ENCODE results near the gene IFNA14.
"Not testable (repeated sequence)": the region's sequence is repeated elsewhere in the genome, so short reads cannot be mapped to it uniquely, and the experiment has no call there.

Gene IFNA14

DNA sequence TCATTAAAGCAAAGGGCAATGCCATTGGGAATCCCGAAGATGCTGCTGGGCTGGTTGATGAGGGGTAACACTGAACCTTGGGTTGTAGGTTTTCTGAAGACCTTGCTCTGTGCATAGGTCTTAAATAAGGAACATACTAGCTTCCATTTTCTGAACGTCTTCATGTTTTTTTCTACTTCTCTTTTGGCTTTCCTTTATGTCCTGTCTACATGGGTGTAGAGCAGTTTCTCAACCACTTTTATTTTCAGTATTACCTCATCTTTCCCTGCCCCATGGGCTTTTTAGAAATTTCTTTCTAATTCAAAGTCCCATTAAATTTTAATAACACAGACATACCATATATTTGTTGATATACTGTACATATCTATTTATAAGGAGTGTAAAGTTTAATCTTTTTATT is at the start of gene IFNA14:
Gene IFNA14 (minus strand): TSS at position 95 of the 400 bp plus-strand sequence. CDS start 70 bp downstream, at position 25.
- DNase-seq (ENCODE audit: low read depth), result no peak

DNA sequence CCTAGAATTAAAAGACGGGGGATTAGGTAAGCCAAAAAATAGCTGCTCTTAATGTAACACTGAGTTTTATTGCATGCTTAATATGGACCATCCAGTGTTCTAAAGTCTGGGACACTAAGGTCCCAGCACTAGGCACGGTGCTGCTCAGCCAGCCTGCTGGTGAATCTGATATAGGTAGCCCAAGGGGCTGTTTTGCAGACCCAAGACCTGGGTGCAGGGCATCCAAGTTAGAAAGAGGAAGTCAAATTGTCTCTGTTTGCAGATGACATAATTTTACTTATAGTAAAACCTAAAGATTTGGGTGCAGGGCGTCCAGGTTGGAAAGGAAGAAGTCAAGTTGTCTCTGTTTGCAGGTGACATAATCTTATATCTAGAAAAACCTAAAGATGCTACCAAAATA is 47.5 kb upstream of the IFNA14 start:
- no peak for DNase-seq (ENCODE audit: low read depth)

DNA sequence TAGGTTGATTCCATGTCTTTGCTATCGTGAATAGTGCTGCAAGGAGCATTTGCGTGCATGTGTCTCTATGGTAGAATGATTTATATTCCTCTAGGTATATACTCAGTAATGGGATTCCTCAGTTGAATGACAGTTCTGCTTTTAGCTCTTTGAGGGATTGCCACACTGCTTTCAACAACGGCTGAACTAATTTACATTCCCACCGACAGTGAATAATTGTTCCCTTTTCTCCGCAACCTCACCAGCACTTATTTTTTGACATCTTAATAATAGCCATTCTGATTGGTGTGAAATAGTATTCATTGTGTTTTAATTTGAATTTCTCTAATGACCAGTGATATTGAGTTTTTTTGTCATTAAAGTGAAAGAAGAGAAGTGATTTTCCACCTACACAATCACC is 46.9 kb upstream of the IFNA14 start:
- DNase-seq (ENCODE audit: low read depth), result no peak

DNA sequence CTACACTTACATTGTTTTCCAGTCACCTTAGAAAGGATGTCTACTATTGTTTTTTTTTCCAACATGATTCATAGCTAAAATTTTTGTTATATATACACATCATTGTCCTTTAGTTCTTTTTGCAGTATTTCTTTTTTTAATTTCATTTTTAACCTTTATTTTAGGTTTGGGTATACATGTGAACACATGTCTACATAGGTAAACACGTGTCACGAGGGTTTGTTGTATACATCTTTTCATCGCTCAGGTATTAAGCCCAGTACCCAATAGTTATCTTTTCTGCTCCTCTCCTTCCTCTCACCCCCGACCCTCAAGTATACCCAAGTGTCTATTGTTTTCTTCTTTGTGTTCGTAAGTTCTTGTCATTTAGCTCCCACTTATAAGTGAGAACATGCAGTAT is 46.3 kb upstream of the IFNA14 start:
- DNase-seq (ENCODE audit: low read depth), result no peak

DNA sequence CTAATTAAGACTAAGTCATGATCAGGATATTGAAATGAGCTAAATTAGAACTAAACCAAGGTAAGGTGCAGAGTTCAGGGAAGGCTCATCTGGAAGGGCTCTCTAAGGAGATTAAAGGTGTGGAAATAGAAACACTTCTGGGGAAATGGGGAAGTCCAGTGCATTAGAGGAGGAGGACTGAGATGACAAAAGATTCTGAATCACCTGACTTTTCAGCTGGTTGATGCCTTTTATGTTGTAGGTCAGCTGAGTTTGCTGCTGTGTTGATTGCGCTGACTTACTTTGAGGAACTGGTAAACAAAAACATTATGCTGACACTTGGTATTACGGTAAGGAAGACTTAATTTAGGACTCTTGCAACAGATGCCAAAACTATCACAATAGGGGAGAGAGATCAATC is 41.5 kb upstream of the IFNA14 start:
- no peak for DNase-seq (ENCODE audit: low read depth)

DNA sequence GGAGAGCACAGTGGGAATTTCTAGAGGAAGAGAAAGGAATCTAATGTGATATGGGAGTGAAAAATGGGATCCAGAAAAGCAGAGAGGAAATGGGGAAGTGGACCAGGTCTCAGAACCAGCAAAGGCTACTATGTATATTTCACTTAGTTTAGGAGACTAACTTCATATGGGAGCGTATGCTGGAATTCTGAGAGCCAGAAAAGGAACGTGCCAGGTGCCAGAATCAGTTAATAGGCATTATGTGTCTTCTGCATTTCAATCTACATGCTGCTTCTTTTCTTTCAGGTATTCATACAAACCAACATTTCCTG is 28.5 kb upstream of the IFNA14 start:
- DNase-seq (ENCODE audit: low read depth), result no peak

DNA sequence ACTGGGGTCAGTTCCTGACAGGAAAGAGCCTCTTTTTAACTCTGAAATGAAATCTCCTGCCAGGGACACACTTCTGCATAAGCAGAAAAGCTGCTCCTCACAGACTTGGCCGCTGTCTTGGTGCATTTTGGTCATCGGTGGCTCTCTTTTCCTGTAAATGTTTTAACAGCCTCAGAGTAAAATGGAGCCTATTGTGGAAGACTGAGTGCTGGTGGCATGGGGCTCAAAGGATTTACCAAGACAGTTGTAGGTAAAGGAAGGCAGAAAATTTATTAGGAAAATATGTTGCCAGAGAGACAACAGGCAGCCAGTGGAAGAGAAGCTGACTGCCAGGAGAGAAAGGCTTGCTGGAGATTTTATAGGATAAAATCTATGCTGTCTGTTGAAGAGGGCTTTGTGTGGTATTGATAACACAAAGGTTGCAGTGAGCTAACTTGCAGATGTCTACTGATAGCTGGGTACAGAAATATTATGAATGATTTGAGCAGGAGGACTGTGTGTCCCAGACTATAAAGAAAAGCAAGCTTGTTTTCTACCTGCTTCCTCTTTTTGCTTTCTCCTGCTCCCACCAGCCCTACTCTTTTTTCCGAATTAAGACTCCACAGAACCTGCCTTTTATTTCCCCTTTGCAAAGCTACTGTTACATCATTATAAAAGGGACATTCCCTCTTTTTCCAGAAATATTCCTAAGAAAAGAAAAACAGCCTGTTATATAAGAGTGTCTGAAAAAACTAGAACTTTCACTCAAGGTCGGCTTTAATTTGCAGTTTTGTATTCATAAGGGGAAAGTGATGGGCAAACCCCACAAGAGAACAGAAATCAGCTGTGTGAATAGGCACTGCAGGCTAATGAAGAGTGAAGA is 27.9 kb upstream of the IFNA14 start:
- DNase-seq (ENCODE audit: low read depth), result no peak

DNA sequence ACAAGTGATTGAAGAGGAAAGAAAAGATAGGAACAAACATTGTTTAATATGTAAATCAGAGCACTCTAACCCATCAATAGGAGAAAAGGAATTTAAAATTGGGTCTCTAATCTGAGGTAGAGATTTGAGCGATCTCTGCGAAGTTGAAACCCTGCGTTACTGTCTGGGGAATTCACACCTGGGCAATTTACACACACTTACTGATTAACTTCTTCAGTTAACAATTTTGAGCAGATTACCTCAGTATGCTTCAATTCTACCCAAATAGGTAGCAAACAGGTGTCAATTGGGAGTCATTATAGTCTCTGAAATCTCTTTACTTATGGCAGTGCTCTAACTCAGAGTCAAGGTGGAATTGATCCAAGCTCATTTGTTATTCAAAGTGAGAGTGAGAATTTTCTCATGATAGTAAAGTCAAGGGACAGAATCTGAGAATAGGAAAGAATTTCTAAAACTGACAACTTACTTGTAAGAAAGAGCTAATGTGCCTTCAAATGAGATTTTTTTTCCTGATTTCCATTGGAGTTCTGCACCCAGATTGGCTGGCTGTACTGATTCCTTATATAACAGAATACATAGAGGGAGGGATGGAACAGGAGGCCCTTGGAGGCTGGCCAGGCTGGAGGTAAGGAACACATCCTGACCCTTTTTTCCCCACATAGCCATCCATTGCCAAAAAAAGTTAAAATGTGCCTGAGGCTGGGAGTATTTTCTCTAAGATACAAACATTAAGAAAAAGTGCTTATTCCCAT is 27.1 kb upstream of the IFNA14 start:
- DNase-seq (ENCODE audit: low read depth), result no peak

DNA sequence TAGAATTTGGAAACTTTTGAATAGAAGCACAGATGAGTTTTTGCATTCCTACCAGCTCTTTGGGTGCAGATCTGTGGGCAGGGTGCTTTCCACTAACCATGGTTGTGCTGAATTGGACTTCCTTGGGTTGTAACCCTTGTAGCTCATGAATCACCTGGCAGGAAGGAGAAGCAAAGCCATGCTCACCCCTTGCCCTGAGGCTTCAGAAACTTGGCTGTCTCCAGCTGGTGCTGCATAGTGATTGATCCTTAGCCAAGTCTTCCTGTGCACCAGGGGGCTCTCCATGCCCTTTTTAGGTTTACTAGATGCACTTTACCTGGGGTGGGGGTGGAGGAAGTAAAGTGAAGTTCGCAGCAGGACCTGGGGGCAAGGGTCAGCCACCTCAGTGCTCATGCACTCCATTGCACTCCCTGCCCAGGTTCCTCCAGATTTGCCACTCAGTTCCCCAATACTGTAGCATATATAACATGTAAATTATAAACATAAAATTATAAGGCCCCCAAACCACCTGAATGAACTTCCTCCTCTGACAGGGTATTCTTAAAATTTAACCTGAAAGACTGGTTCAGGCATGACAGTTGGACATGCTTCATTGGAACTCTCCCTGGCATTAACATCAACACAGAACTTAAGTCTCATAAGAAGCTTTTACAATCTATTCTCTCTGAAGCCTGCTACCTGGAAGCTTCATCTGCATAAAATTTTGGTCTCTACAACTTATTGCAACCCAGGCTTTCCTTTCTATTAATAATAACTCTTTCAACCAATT is 25.8 kb upstream of the IFNA14 start:
- no peak for DNase-seq (ENCODE audit: low read depth)

DNA sequence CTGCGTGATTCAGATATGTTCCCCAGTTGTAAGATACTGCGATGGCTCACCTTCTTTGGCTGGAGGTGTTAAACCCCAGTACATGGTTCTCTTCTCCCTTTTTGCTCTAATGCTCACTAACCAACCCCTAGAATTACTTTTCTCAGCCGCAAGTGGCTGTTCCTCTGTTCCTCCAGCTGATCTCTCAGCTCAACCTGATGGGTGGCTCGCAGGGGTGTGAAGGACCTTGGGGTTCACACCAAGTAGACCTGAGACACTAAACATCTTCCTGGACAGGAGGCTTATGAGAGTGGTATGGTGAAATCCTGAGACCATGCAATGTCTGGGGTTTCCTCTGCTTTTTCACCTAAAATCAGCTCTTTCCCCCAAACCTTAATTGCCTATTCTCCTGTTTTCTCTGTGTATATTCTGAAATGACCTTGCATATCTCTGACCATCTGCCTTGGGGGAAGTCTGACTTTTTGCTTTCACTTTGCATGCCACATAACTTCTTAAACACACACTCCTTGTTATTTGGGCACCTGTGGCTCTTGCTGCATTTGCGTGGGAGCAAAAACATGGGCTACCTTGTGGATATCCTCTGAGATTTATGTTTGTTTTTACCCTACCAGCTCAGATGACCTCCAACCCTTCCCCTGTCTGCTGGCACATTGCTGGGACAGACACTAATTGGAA is 15.9 kb upstream of the IFNA14 start:
- no peak for DNase-seq (ENCODE audit: low read depth)

DNA sequence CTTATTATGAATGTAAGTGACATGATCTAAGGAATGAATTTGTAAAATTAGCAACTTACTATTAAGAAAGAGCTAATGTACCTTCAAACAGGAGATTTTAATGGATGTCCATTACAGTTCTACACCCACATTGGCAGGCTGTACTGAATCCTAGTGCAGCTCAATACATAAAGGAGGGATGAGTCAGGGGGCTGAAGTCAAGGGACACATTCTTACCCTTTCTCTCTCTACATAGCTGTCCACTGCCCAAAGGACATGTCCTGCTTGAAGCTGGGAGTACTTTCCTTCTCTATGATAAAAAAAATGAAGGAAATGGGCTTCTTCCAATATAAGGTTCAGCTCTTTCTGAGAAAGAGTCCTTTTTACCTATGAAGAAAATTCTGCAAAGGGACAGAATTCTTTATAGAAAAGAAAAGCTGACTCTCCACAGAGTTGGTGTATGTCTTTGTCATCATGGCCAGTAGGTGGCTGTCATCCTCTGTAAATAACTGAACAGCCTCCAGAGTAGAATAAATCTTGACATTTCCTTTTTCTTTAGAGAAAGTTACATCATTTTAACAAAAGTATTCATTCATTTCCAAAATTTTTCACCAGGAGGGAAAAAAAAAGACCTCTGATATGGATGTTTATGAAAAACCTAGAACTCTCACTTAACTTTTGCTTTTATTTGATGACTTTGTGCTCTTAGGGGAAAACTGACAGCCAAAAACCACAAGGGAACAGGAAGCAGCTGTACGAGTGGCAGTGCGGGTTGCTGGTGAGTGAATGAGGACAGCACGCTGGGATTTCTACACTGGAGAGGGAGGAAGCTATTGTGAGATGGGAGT is 13.1 kb upstream of the IFNA14 start:
- DNase-seq (ENCODE audit: low read depth), result peak; percentile 41

DNA sequence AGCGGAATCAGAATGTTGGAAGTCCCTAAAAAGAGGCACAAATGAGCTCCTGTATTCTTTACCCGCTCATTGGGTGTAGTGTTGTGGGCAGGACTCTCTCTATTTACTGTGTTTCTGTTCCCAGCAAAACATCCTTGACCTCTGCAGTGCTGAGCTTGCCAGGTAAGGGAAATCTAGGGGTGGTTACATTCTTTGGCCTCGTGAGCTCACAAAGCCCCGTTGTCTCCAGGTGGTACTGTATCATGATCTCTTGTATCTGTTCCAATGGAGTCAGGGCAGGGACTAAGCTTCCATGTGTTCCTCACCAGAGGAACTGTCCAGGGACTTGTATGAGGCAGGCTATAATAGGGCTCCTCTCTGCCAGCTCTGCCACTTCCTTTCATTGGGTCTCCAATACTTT is 11.8 kb upstream of the IFNA14 start:
- DNase-seq (ENCODE audit: low read depth), result no peak

DNA sequence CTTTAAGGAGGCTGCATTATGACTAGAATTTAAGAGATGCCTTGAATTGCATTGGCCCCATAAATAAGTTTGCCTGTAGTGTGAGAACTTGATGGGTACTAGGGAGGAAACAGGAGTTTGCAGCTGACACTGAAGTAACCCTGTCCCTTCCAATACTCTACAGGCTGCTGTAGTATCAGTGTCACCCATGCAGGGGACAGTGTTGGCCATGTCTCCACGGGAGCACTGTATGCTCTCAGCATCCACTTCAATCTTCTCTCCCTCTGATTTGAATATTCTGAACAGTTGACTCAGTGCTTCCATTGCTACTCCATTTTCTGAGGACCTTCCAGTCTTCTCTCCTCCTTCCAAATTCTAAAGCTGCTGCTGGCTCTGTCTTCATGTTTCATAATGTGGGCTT is 11.4 kb upstream of the IFNA14 start:
- no peak for DNase-seq (ENCODE audit: low read depth)

DNA sequence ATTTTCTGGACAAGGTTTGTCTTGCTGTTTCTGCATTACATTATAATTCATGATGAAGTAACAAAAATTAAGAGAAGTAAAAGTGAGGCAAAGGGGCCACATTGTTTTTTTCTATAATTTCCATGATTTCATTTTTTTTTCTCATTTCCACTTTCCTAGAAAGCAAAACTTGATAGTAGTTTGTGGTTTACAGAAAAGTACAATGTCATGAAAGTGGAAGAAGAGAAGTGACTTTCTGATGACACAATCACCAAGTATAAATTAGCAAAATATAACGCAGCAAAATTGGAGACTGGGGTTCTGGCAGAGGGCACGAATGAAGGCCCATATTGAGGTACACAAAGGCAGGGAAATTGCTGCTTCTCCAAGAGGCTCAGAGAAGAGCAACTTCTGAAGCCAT is 5.0 kb upstream of the IFNA14 start:
- DNase-seq (ENCODE audit: low read depth), result no peak

DNA sequence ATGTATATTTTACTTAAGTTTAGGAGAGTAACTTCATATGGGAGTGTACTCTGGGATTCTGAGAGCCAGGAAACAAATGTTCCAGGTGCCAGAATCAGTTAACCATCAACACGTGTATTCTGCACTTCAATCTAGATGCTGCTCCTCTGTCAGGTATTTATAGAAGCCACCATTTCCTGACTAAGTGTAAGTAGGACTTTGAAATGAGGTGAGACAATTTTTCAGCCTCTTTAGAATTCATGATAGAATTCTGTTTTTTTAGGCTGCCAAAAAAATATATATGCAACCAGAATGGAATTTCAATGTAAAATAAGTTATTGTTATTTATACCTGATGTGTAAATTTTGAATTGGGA is 3.5 kb downstream of the IFNA14 start:
- DNase-seq (ENCODE audit: low read depth), result not testable (repeated sequence)

DNA sequence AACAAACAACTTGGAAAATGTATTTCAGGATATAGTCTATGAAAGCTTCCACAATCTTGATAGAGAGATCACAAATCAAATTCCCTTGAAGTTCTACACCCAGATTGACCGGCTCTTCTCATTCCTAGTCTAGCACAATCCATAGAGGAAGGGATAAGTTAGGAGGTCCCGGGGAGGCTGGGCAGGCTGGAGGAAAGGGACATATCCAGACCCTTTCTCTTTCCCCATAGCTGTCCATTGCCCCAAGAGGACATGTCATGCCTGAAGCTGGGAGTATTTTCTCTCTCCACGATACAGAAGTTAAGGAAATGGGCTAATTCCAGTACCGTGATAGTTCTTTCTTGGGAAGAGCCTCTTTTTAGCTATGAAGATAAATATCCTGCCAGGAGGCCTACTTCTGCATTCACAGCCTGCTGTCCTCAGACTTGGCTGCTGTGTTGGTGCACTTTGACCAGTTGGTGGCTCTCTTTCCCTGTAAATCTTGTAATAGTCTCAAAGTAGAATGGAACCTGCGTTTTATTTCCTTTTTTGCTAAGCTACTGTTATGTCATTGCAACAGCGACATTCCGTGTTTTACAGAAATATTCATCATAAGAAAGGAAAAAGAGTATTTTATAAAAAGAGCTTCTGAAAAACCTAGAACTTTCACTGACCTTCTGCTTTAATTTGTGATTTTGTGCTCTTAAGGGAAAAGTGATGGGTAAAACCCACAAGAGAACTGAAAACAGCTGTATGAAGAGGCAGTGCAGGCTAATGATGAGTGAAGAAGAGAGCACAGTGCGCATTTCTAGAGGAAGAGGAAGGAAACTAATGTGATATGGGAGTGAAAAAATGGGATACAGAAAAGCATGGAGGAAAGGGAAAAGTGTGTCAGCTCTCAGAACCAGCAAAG is 4.1 kb downstream of the IFNA14 start:
- DNase-seq (ENCODE audit: low read depth), result peak; percentile 42

DNA sequence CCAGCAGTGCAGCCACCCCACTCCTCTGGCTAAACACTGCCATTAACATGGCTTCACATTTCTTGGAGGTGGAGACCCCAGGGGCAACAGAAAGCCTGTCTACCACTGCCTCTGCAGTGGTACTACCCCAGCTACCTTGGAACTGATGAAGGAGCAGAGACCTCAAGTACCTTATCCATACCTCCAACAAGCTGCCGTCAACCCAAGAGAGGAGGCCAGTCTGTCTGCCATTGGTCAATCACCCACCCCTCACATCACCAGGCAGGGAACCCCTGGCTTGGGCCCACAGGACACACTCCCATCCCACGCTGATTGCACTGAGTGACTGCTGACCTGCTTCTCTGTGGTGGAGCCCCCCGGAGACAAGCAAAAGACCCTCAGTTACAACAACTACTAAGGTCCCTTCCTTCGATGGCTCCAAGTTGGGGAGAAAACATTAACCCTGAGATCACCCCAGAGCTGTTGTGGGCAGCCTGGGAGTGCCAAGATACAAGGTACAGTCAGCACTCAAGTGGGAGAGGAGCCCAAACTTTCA is 5.6 kb downstream of the IFNA14 start:
- no peak for DNase-seq (ENCODE audit: low read depth)

DNA sequence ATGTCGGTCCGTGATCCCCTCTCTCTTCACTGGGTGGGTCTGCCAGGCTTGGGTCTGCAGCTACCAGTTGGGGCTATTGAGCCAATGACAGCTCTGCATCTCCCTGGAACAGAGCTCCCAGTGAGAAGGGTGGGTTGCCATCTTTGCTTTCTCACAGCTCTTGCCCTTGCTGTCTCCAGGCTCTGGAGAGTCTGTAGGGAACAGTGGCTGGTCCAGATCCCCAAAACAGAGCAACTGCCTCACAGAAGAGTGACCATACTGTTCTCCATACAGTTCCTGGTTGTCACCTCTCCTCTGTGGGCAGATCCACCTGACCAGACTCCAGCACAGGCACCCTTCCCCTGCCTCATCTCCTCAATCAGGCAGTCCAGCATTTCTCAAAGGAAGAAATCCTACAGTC is 6.5 kb downstream of the IFNA14 start:
- no peak for DNase-seq (ENCODE audit: low read depth)

DNA sequence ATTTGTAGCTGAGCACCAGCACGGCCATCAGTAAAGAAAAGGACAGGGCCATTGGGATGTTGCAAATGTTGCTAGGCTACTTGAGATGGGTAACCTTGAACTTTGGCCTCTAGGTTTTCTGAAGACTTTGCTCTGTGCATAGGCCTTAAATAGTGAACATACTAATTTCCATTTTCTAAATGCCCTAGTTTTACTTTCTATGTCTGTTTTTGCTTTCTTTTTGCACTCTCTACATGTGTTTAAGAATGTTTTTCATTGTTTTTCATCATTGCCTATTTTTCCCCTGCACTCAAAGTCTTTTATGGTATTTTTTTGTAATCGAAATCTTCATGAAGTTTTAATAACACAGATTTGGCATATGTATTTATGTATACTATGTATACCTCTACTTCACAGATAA is 11.7 kb downstream of the IFNA14 start, which contains the start of gene IFNA17:
Gene IFNA17 (minus strand): TSS at position 101 of the 400 bp plus-strand sequence. CDS start 49 bp downstream, at position 52.
- DNase-seq (ENCODE audit: low read depth), result no peak

DNA sequence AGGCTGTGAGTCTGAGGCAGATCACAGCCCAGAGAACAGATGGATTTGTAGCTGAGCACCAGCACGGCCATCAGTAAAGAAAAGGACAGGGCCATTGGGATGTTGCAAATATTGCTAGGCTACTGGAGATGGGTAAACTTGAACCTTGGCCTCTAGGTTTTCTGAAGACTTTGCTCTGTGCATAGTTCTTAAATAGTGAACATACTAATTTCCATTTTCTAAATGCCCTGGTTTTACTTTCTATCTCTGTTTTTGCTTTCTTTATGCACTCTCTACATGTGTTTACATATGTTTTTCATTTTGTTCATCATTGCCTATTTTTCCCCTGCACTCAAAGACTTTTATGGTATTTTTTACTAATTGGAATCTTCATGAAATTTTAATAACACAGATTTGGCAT is 22.6 kb downstream of the IFNA14 start, which contains the start of gene IFNA16:
Gene IFNA16 (minus strand): TSS at position 101 of the 400 bp plus-strand sequence. CDS start 6 bp downstream, at position 95.
- DNase-seq (ENCODE audit: low read depth), result not testable (repeated sequence)

Measured in EH (cell line).